B cell (primary cell): ENCODE measurements around the gene LY9.

Source experiments
- CTCF ChIP-seq: fragments of 200-600 bp; IDR thresholded peaks from one replicate; pipeline ENCODE4 v1.8.0; 2022; ENCODE audit warnings: antibody characterized with exemption, mild to moderate bottlenecking
- EZH2 ChIP-seq: IDR thresholded peaks from 2 replicates; pipeline ENCODE4 v1.6.1; 2012; ENCODE audit warnings: borderline replicate concordance, low read depth, mild to moderate bottlenecking, moderate library complexity, low read length; ENCODE audit not compliant: insufficient read depth, poor library complexity, severe bottlenecking

- TF ChIP-seq CTCF: no peak
- TF ChIP-seq EZH2: no peak
Observed at GRCh38 chr1:160866001-160866694, 70.2 kb downstream of the LY9 start.
